Esophagus muscularis mucosa (tissue), 4 donors: ENCODE measurements around the gene DELE1.

ENCODE experiments used
- CTCF ChIP-seq, 3 experiments: fragments of 200-600 bp in 2 of 3; fragments of 450-650 bp in 1 of 3; sonication (generic) in 2 of 3; IDR thresholded peaks; one replicate each; pipeline ENCODE4 v1.5.1; 2017 to 2019; ENCODE audit warnings: antibody characterized with exemption in 3 of 3, mild to moderate bottlenecking in 2 of 3, moderate library complexity in 1 of 3
- EP300 ChIP-seq: sonication (generic); formaldehyde crosslinking; IDR thresholded peaks from one replicate; pipeline ENCODE4 v1.6.1; 2017; ENCODE audit warnings: antibody characterized with exemption
- POLR2A ChIP-seq: fragments of 450-650 bp; IDR thresholded peaks from one replicate; pipeline ENCODE4 v1.6.1; 2017; ENCODE audit warnings: antibody characterized with exemption, moderate library complexity, mild to moderate bottlenecking, low read depth
- POLR2AphosphoS5 ChIP-seq, 2 donors: sonication (generic); formaldehyde crosslinking; IDR thresholded peaks; one replicate each; pipeline ENCODE4 v1.6.1; 2017; ENCODE audit warnings: antibody characterized with exemption in 2 of 2

GRCh38 chr5:141898448-141899049, 25.1 kb upstream of the DELE1 start:
- TF ChIP-seq POLR2A (no peak), CTCF (IDR thresholded peaks at IDR 0.05) (no peak), POLR2AphosphoS5 (IDR thresholded peaks at IDR 0.05) (no peak), EP300 (no peak)
